ENCODE data around the gene SNX10. TPM values are rescaled to one million over a fixed set of nuclear protein-coding genes. Genes with fewer than 3 reads are reported as not detected.
A peak's percentile ranks its signal among the peaks of the same experiment; 100 is the strongest.

The SNX10 gene
- total and polyA plus RNA-seq, 8 donors = 7.4 to 75.6 (median 10.3) TPM

DNA sequence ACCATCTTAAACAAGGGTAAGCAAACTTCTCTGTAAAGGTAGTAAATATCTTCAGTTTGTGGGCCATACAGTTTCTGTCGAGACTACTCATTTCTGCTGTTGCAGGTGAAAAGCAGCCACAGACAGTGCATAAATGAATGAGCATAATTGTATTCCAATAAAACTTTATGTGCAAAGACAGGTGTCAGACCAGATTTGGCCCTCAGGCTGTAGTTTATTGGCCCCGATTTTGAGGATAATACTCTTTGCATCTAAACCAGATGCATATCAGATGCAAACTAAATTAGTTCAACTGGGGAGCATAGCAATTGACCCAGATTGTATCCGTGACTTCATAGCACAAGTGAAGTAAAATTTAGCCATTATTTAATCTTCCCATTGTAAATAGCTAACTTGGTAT is 70.0 kb downstream of the SNX10 start:
- Histone ChIP-seq H3K27ac (no peak overlapping the region), H3K4me3 (peak overlapping the region in 1 of 2 donors; percentile 36), H3K27me3 (no peaks in the 10 kb centered on the region), H3K36me3 (peaks cover 0 to 17% of the 10 kb centered on the region in 2 donors), H3K9me3 (no peaks in the 10 kb centered on the region), H3K4me1 (peaks cover 0 to 42% of the 10 kb centered on the region in 2 donors)
- intact Hi-C loops (cut with DNase I) = loop anchor here in 1 of 2 donors (5.0 to 10.0 kb wide), 2 partner anchors 277 to 469 kb away; no protein-coding TSS in a partner anchor
- TF ChIP-seq, protein P1, sequence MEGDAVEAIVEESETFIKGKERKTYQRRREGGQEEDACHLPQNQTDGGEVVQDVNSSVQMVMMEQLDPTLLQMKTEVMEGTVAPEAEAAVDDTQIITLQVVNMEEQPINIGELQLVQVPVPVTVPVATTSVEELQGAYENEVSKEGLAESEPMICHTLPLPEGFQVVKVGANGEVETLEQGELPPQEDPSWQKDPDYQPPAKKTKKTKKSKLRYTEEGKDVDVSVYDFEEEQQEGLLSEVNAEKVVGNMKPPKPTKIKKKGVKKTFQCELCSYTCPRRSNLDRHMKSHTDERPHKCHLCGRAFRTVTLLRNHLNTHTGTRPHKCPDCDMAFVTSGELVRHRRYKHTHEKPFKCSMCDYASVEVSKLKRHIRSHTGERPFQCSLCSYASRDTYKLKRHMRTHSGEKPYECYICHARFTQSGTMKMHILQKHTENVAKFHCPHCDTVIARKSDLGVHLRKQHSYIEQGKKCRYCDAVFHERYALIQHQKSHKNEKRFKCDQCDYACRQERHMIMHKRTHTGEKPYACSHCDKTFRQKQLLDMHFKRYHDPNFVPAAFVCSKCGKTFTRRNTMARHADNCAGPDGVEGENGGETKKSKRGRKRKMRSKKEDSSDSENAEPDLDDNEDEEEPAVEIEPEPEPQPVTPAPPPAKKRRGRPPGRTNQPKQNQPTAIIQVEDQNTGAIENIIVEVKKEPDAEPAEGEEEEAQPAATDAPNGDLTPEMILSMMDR (IDR thresholded peaks at IDR 0.05) = no peak
- ATAC-seq (no peak), DNase-seq (no peak)

DNA sequence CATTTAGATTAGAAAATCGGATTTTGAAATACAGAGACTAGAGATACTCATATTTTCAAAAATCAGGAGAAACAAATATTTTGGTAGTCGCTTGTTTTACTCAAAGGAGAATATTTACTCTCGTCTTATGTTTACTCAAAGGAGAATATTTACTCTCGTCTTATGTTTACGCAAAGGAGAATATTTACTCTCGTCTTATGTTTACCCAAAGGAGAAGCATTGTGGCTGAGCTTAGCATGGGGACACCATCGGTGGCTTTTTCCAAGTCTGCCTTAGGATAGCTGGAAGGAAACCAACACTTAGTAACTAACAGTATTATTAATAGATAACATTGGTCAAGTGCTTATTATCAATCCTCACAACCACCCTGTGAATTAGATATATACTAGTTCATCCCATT is 71.8 kb downstream of the SNX10 start:
- TF ChIP-seq, protein P1 (IDR thresholded peaks at IDR 0.05) = no peak
- Histone ChIP-seq H3K4me1 (peaks cover 0 to 43% of the 10 kb centered on the region in 2 donors), H3K36me3 (peaks cover 0 to 29% of the 10 kb centered on the region in 2 donors), H3K27ac (no peak overlapping the region), H3K9me3 (no peaks in the 10 kb centered on the region), H3K4me3 (peak overlapping the region in 1 of 2 donors; percentile 36), H3K27me3 (peaks cover 0 to 5% of the 10 kb centered on the region in 2 donors)
- no peak for ATAC-seq
- DNase-seq = no peak
- intact Hi-C loops (cut with DNase I) = loop anchor here in 1 of 2 donors (5.0 to 10.0 kb wide), 2 partner anchors 279 to 471 kb away; no protein-coding TSS in a partner anchor

DNA sequence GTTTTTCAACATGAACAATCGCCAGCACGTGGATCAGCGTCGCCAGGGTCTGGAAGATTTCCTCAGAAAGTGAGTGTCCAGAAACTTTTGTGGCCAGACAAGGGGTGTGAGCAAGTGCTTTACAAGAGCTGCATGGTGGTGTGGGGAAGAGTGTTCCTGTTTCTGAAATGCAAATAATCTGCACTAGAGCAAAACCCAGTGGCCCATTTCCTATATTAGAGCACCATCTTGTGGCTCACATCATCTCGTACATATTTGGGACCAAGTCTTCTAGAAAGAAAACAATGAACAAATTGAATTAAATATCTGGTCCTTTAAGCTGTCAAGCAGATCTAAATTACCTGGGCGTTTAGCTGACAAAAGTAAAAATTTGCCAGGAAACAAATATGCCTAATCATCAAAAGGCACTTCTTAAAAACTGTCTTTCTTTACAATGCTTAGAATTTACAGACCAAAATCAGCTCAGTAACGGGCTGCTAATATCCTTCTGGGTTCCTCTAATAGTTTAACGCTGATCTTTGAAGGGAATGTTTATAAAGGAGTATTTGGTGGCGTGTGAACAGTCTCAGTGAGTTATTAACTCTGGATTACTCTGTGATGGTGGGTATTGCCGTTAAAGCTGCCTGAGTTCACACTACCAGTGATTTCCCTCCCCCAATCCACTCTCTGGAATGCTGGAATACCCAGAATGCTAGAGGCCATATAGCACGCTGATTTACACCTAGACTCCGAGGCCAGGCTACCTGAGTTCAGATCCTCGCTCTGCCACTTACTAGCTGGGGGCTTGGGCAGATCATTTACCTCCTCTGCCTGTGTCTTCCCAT is 73.6 kb downstream of the SNX10 start:
- TF ChIP-seq, protein P1 (IDR thresholded peaks at IDR 0.05) = peak; percentile 62 to 66
- Histone ChIP-seq H3K36me3 (peaks cover 0 to 29% of the 10 kb centered on the region in 2 donors), H3K4me3 (peak overlapping the region in 1 of 2 donors; percentile 11), H3K4me1 (peaks cover 0 to 42% of the 10 kb centered on the region in 2 donors), H3K27me3 (peaks cover 0 to 15% of the 10 kb centered on the region in 2 donors), H3K9me3 (no peaks in the 10 kb centered on the region), H3K27ac (no peak overlapping the region)
- ATAC-seq (peak; percentile 96), DNase-seq (peak in 3 of 4 donors; percentile 45 to 86 (median 68))
- intact Hi-C loops (cut with DNase I) = loop anchor here in 1 of 2 donors (10.0 kb wide), 1 partner anchor 280 kb away; no protein-coding TSS in a partner anchor

DNA sequence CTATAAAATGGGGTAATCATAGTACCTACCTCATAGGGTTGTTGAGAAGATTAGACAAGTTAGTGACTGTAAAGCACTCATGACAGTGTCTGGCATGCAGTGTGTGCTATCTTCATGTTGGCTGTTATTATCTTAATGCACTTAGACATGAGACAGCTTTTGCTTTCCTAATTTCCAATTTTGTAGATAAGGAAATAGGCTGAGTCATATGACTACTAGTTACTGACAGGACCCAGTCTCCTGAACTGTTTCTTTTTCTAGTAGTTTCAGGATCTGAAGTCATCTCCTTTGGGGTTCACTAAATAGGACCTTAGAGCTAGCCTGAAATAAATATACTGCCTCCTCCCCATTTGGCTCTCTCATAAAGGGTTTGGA is 74.2 kb downstream of the SNX10 start:
- Histone ChIP-seq H3K27ac (no peak overlapping the region), H3K9me3 (no peaks in the 10 kb centered on the region), H3K36me3 (peaks cover 0 to 29% of the 10 kb centered on the region in 2 donors), H3K4me1 (peaks cover 0 to 48% of the 10 kb centered on the region in 2 donors), H3K27me3 (peaks cover 0 to 21% of the 10 kb centered on the region in 2 donors), H3K4me3 (no peak overlapping the region)
- DNase-seq (no peak), ATAC-seq (no peak)
- intact Hi-C loops (cut with DNase I) = loop anchor here in 1 of 2 donors (10.0 kb wide), 1 partner anchor 281 kb away; no protein-coding TSS in a partner anchor
- TF ChIP-seq, protein P1 (IDR thresholded peaks at IDR 0.05) = no peak

DNA sequence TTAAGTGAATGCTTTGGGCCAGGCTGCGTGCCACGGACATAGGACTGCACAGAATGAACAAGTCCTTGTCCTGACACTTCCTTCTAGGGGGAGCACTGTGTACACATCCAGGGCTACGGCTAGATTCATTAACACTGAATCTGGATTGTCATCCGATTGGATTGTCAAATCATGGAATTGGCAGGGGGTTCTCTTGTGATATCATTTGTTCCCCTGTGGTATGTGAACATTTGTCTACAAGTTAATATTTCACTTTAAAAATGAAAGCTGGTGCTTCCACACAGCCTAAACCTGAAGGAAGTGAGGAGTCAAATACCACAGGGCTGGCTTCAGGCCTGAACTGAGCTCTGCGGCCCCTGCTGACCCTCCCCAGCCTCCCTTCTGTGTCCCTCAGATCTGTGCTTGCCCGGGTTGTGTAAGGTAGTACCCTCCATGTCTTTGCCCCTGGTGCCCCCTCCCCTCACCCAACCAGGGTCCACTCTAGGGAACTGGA is 75.6 kb downstream of the SNX10 start:
- ATAC-seq = no peak
- H3K4me3 ChIP-seq = no peak overlapping the region
- DNase-seq = no peak
- H3K27ac ChIP-seq = no peak overlapping the region
- peaks cover 0 to 33% of the 10 kb centered on the region in 2 donors for H3K27me3 ChIP-seq
- H3K4me1 ChIP-seq = peaks cover 0 to 60% of the 10 kb centered on the region in 2 donors
- intact Hi-C loops (cut with DNase I) = loop anchor here in 1 of 2 donors (10.0 kb wide), 1 partner anchor 282 kb away; no protein-coding TSS in a partner anchor
- peaks cover 0 to 36% of the 10 kb centered on the region in 2 donors for H3K36me3 ChIP-seq
- TF ChIP-seq, protein P1 (IDR thresholded peaks at IDR 0.05) = no peak
- H3K9me3 ChIP-seq = no peaks in the 10 kb centered on the region
